HG02763 (cell line): ENCODE results near the gene HYDIN.
"Not testable (repeated sequence)": the region's sequence is repeated elsewhere in the genome, so short reads cannot be mapped to it uniquely, and the experiment has no call there.

ENCODE experiments used
- ATAC-seq: cut with Tn5 transposase; IDR thresholded peaks from one replicate; pipeline ENCODE4 v1.9.1; 2021; ENCODE audit warnings: mild to moderate bottlenecking, moderate library complexity; ENCODE audit not compliant: unreplicated experiment

The HYDIN gene

DNA sequence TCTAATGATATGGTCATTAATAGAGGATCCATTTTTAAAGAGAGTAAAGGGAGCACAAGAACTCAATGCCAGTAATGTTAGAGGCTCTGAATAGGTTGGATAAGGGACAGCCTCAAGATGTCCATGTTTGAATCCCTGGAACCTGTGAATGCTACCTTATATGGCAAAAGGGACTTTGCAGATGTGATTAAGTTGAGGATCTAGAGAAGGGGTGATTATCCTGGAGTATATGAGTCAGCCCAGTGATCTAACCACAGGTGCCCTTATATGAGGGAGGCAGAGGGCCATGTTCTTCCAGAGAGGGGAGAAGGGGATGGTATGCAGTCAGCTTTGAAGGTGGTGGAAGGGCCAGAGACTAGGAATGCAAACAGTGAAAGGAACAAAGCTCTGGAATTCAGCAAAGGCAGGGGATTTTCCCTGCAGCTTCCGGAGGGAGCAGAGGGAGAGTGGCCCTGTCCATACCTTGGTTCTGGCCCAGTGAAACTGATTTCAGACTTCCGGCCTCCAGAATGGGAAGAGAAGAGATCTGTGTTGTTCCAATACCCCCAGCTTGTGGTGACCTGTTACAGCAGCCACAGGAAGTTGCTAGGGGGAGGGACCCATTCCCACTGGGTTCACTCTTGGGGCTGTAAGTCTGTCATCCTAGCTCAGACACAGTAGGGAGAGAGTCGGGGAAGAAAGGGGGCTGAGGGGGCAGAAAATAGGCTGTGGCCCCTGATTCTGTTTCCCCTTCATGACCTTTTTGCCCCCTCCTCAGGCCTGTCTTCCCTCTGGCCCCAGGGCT, 220.9 kb downstream of the HYDIN start:
- not testable (repeated sequence) for ATAC-seq

DNA sequence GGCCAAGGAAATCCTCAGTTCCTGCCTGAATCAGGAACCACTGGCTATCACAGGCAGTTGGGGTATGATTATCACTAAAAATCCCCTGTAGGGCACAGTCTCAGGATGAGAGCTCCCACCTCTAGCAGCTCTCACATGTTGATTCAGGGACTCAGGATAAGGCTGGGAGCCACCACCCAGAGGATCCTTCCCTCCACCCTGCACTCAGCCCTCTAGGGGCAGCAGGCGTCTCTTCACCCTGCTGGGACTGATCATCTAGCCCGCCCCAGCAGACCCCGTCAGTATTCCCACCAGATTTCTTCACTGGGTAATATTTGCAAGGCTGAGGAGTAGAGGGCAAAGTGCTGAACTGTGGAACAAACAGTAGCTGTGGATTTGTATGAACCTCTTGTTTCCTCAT, 224.0 kb downstream of the HYDIN start:
- not testable (repeated sequence) for ATAC-seq

DNA sequence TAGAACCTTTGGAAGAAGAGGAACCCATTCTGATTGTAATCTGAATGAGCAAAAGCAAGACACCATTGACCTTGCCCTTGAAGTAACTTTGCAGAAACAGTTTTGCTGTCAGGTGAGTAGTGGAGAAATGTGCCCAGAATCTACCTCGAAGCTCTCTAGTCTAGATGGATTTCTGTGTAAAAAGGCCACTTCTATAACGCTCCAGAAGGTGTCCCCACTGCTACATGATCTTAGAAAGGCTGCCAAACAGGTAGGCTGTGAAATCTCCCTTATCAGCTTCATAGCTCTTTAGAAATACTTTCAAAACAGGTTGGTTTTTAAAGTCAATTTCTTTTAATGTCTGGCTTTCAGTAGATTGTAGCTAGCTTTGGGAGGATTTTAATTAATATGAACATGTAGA, 230.8 kb downstream of the HYDIN start:
- ATAC-seq: not testable (repeated sequence)

DNA sequence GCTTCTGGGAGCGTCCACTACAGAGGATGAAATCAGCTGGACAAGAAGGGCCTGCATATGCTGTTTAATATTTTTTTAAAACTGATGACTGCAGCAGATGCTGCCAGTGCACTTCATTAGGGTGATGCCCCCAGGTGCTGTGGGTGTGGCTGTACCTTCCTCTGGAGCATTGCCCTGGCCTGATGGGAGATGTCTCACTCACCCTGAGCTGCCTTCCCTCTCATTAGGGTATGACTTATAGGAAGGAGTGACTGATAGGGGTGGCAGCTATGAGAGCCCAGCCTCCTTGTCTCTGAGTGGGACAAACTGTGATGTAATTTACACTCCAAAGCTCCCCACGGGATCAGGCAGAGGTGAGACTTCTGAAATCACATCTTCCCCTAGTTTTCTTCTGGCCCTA, 234.7 kb downstream of the HYDIN start:
- ATAC-seq: not testable (repeated sequence)

DNA sequence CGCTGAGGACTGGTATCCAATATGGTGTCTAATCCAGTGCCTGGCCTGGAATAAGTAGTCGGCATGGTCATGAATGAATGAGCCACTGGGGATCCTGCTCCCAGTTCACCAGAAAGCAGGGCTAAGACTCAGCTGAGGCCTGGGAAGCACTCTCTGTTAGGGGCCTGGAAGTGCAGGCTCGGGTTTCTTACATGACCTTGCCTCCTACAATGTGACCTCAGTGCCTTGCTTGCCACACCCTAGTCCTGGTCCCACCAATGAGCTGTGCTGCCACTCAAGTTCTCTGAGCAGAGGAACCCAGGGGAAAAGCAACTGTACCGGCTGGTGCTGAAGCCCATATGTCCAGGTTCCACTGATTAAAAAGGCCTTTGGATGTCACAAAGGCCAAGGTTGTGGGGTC, 238.0 kb downstream of the HYDIN start:
- not testable (repeated sequence) for ATAC-seq

DNA sequence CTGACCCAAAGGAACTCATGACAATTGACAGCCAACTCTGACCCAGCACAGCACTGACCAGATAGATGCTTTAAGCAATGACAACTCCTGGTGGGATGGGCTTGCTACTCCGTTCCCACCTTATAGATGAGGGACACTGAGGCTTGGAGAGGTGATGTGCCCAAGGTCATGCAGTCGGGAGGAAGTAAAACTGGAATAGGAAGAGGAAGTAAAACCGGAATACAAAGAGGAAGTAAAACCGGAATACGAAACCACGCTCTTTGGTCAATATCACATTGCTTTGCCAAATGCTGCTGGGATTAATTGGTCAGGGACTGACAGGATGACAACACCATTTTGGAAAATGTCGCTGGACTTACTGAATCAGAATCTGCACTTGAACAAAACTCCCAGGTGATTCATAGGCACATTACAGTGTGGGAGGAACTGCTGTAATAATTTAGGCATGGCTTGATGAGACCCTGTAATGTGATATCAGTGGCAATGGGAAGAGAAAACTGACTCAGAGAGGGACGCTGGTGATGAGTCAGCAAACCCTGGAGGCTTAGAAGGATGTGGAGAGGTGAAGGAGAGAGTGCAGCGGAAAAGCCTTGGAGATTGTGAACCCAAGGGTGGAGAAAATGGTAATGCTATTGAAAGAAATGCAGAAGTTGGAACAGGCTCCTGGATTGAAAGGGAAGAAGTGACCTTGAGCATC, 243.4 kb downstream of the HYDIN start:
- not testable (repeated sequence) for ATAC-seq

DNA sequence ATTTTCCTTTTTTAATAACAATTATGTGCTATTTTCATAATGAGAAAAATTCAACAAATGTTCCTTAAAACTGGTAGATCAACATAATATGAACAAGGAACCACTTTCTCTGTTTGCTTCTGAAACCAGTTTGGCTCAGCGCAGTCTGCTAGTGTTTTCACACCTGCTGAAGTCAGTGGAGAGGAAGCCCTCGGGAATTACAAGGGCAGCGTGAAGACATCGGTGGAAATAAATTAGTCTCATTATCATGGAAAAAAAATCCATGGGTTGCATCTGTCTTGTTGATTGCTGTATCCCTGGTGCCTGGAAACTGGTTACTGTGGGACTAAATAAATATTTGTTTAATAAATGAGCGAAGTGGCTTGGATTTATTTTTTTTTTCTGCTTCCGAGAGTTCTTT, 245.8 kb downstream of the HYDIN start:
- not testable (repeated sequence) for ATAC-seq

DNA sequence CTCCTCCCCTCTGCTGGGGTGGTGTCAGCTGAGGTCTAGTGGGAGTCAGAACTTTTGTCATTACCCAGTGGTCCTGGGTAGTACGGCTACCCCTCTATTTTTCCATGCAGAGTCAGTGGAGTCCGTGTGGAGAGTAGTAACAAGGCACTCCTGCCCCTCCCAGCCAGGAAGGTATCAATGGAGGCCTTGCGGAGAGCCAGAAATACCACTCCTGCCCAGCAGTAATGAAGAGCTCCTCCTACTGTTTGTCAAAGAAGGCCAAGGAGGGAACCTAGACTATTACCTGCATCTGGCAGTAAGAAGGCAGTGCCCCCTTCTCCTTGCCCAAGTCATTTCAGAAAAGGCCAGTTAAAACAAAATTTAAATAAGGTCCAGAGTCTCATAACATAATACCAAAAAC, 262.2 kb downstream of the HYDIN start:
- not testable (repeated sequence) for ATAC-seq

DNA sequence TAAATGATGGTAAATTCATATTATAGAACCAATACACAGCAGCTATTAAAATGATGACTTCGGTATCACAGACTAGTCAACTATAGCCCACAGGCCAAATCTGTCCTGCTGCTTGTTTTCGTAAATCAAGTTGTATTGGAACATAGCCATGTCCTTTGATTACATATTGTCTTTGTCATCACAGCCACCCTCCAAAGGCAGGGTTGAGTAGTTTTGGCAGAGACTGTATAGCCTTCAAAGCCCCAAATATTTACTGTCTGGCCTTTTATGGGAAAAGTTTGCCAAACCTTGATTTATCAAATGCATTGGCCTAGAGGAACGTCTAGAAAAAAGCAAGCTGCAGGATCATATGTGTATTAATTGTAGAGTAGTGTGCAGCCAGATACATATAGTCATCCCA, 270.4 kb downstream of the HYDIN start:
- not testable (repeated sequence) for ATAC-seq

DNA sequence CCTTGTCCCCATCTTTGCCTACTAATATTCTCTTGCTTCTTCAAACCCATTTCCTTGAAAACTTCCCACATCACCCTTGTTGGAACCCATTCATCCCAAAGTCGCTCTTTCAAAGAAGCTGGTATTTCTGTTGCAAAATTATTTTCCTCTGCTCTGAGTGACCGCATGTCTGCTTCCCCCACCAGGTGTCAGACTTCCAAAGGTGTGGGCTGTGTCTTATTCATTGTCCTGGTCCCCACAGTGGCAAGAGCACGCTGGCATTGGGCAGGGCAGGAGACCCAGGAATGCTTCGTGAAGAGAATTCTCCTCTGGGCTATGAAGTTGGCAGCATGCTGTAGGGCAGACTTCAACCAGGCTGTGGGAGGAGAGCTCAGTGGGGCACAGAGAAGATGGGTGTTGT, 275.6 kb downstream of the HYDIN start:
- ATAC-seq: not testable (repeated sequence)

DNA sequence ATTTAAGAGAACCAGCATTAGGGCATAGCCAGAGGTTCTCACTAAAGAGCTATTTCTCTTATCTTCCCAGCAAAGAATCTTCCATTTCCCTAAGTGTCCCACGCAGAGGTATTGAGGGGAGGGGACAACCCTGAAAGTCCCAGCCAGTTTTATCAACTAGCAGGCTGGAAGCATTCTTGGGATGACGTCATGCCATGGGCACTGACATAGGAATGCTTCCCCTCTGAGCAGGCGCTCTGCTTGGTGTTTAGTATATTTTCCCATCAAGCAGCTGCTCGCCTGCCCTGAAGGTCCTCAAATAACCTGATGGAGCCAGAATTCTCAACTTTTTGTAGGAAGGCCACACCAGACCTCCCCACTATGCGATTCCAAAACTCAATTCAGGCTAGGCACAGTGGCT, 276.7 kb downstream of the HYDIN start:
- ATAC-seq: not testable (repeated sequence)

DNA sequence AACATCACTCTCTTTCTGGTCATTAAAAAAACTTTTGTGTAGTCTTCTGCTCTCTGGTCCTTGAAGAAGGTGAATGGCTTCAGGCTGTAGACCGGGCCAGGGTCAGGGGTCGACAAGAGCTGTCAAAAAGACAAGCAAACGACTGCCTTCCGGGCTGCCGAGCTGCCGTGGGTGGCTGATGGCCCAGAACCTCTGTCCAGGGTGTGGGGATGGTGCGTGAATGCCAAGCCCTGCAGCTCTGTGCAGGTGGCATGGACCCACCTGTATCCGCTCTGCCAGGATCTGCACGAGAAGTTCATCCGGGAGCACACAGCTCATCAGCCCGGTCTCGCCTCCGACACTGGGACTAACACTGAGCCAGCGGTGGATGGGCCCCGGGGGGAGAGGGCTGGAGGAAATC, 287.0 kb downstream of the HYDIN start:
- ATAC-seq: not testable (repeated sequence)

DNA sequence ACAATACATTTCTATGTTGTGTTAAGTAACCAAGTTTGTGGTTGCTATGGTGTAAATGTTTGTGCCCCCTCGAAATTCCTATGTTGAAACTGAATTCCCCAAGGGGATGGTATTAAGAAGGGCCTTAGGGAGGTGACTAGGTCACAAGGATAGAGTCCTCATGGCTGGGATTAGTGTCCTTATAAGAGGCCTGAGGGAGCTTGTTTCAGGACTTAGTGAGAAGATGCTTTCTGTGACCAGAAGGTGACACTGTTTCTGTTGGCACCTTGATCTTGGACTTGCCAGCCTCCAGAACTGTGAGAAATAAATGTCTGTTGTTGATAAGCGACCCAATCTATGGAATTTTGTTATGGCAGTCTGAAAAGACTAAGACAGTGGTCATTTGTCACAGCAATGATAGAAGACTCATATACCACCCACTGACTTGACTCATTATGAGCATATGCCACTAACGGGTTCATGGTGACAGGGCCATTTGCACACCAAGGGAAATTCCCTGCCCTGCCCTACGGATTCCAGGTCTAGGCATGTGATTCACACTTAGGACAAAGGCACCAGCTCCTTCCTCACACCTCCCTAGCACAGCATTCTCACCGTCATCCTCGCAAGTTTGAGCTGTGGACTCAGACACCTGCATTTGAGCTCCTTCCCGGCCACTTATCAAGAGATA, 290.7 kb downstream of the HYDIN start:
- not testable (repeated sequence) for ATAC-seq

DNA sequence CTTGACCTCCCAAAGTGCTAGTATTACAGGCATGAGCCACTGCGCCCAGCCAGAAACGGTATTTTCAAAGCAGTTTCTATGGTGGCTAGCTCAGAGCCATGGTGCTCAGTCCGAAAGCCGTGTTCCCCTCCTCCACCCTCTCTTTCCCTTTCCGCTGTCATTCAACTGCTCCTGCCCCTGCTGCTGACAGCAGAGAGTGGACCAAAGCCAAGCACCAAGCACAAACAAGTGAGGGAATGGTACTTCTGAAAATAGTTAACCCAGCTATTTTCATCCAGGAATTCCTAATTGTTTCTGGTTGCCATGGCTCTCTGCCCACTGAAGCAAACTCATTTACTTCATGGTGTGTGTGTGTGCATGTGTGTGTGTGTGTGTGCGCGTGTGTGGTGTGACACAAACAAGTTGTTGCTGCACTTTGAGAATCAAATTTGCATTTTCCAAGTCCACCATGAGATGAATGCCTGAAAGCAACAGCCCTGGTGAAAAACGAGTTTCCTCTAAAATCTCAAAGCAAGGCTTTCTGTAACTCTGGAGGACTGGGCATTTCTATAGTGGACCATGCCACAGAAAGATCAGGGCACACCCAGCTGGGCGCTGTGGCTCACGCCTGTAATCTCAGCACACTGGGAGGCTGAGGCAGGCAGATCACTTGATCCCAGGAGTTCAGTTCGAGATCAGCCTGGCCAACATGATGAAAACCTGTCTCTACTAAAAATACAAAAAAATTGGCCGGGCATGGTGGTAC, 293.6 kb downstream of the HYDIN start:
- not testable (repeated sequence) for ATAC-seq

DNA sequence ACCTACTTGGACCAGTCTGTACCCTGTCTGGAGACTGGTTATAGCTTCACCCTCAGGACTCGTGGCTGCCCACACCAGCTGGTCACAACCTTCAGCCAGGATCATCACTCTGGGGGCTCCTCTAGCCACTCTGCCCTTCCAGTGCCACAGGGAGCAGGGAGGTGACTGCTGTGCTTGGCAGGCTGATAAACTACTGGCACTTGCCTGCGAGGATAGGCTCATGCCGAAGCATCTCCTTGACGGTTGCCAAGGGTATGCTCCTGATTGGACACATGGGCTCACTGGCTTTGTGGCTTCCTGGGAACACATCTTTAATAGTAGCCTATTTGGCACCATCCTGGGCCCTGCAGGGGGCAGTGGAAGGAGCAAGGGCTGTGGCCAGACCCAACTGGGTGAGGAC, 295.2 kb downstream of the HYDIN start:
- ATAC-seq: not testable (repeated sequence)

DNA sequence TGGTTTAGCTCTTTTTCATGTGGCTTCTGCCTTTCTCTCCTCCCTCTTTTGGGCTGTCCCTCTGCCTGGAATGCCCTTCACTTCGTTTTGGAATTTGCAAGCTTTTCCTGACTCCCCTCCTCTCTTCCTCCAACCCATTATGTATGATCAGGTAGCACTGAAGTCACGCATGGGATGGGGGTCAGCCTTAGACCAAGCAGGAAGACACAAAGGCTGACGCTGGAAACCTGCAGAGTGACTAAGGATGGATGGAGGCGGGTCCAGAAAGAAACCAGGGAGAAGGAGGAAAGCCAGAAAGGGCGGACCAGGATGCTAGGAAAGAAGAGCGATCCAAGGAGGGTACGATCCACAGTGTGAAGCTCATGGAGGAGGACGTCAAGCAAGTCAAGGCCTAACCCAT, 296.8 kb downstream of the HYDIN start:
- ATAC-seq: not testable (repeated sequence)

DNA sequence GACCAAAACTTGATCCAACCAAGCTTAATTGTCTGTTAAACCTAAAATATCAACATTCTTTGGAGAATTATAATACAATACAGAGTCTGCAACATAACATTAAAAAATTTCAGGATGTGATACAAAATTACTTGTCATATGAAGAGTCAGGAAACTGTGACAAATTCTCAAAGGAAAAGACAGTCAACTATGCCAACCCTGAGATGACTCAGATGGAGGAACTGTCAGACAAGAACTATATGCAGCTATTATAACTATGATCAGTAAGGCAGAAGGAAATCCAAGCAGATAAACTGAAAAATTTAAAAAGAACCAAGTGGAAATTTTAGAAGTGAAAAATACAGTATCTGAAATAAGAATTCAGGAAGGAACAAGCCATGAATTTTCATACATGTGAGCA, 299.8 kb downstream of the HYDIN start:
- ATAC-seq: not testable (repeated sequence)

DNA sequence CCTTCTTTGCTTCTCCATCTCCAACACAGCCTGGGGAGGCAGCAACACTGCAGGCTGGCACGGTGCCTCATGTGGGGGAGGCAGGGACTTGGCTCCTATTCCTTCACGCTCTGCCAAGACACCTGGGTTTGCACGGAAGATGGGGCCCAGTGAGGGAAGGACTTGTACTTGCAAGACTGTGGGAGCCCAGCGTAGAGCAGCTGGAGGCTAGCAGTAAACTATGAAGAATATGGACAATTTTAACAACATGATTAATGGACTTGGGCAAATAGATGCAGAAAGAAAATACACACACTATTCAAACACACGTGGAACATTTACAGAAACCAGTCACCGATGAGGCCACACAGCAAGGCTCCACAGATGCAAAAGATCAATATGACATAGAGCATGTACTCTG, 308.4 kb downstream of the HYDIN start:
- not testable (repeated sequence) for ATAC-seq

DNA sequence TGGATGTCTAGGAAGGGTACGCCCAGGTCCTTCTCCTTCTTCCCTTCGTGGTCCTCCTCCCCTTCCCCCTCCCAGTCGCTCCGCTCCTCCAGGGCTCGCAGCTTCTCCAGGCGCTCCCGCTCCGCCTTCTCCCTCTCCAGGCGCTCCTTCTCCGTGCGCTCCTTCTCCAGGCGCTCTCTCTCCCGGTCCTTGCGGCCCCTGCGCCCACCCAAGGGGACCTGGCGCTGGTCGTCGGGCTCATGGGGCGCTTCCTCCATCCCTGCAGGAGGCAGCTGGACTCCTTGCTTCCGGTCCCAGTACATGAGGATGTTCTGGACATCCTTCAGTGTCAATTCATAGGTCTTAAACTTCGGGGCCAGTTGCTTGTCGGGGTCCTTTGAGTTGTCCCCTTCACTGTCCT, 309.9 kb downstream of the HYDIN start:
- not testable (repeated sequence) for ATAC-seq

DNA sequence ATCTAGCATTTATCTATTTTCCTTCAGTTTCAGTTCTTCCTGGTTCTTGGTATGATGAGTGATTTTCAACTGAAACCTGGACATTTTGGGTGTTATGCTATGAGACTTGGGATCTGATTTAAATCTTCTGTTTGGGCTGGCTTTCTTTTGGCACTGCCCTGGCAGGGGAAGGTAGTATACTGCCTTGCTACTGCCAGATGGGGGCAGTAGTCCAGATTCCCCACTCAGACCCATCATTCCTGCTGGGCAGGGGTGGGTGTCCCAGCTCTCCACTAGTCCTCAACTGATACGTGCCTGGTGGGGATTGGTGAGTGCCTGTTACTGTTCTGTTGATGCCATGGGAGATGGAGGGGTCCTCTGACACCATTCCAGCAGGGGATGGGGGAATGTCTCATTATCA, 342.3 kb downstream of the HYDIN start:
- ATAC-seq: not testable (repeated sequence)

DNA sequence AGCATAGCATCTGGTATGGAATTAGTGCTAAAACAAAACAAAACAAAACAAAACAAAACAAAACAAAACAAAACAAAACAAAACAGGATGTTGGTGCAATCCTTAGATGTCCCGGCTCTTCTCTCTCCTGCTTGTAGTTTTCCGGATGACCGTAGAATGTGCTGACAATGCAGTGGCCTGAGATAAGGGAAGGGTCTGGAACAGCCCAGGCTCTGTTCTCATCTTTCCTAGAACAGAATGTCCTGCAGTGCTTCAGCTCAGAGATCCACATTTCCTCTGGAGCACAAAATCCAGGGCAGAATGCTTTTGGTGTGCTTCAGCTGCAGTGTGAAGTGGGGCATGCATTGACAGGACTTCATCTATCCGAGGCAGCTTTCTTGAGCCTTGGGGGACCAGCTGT, 345.9 kb downstream of the HYDIN start:
- ATAC-seq: not testable (repeated sequence)
